ENCODE results near the gene BSG.

The BSG gene

GRCh38 chr19:591099-591958 is 18.9 kb downstream of the BSG start:
- no peaks in the 10 kb centered on the region for H3K9me3 ChIP-seq (ENCODE audit: severe bottlenecking)
- DNase-seq = no peak
- H3K27ac ChIP-seq = no peak overlapping the region
- no peaks in the 10 kb centered on the region for H3K36me3 ChIP-seq
- TF ChIP-seq, protein P1, sequence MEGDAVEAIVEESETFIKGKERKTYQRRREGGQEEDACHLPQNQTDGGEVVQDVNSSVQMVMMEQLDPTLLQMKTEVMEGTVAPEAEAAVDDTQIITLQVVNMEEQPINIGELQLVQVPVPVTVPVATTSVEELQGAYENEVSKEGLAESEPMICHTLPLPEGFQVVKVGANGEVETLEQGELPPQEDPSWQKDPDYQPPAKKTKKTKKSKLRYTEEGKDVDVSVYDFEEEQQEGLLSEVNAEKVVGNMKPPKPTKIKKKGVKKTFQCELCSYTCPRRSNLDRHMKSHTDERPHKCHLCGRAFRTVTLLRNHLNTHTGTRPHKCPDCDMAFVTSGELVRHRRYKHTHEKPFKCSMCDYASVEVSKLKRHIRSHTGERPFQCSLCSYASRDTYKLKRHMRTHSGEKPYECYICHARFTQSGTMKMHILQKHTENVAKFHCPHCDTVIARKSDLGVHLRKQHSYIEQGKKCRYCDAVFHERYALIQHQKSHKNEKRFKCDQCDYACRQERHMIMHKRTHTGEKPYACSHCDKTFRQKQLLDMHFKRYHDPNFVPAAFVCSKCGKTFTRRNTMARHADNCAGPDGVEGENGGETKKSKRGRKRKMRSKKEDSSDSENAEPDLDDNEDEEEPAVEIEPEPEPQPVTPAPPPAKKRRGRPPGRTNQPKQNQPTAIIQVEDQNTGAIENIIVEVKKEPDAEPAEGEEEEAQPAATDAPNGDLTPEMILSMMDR (IDR thresholded peaks at IDR 0.05; ENCODE audit: low read depth, low read length) = no peak
- peaks cover 58% of the 10 kb centered on the region for H3K27me3 ChIP-seq (ENCODE audit: insufficient read depth, low read depth, severe bottlenecking)
- H3K4me3 ChIP-seq (ENCODE audit: low read depth, low read length) = no peak overlapping the region

- DNase-seq = no peak
- no peak overlapping the region for H3K27ac ChIP-seq
- no peak overlapping the region for H3K4me3 ChIP-seq (ENCODE audit: low read depth, low read length)
- no peaks in the 10 kb centered on the region for H3K36me3 ChIP-seq
- TF ChIP-seq, protein P1 (IDR thresholded peaks at IDR 0.05; ENCODE audit: low read depth, low read length) = no peak
- H3K9me3 ChIP-seq (ENCODE audit: severe bottlenecking) = no peaks in the 10 kb centered on the region
- H3K27me3 ChIP-seq (ENCODE audit: insufficient read depth, low read depth, severe bottlenecking) = peaks cover 65% of the 10 kb centered on the region
These were observed 19.7 kb downstream of the BSG start for GRCh38 chr19:592101-592500.

DNA sequence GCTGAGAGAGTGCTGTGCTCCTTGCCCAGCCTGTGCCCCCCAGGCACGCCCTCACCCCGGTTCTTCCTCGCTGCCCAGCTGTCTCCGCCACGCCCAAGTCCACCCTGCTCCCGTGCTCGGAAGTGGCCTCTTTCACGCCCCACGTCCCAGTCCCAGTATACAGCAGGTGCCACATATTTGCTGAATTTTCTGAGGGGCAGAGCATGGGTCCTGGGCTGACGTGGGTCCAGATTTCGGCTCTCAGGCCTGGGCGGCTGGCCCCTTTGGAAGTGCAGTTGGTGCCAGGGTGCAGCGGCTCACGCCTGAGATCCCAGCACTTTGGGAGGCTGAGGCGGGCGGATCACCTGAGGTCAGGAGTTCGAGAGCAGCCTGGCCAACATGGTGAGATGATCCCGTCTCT is 20.7 kb downstream of the BSG start:
- Histone ChIP-seq H3K27ac (no peak overlapping the region), H3K36me3 (no peaks in the 10 kb centered on the region), H3K27me3 (ENCODE audit: insufficient read depth, low read depth, severe bottlenecking) (peaks cover 64% of the 10 kb centered on the region), H3K4me3 (ENCODE audit: low read depth, low read length) (no peak overlapping the region), H3K9me3 (ENCODE audit: severe bottlenecking) (peaks cover 3% of the 10 kb centered on the region)
- no peak for DNase-seq
- TF ChIP-seq, protein P1 (IDR thresholded peaks at IDR 0.05; ENCODE audit: low read depth, low read length) = no peak

- Histone ChIP-seq H3K27me3 (ENCODE audit: insufficient read depth, low read depth, severe bottlenecking) (peaks cover 63% of the 10 kb centered on the region), H3K27ac (no peak overlapping the region), H3K4me3 (ENCODE audit: low read depth, low read length) (no peak overlapping the region), H3K9me3 (ENCODE audit: severe bottlenecking) (peaks cover 3% of the 10 kb centered on the region), H3K36me3 (no peaks in the 10 kb centered on the region)
- DNase-seq = no peak
- TF ChIP-seq, protein P1 (IDR thresholded peaks at IDR 0.05; ENCODE audit: low read depth, low read length) = no peak
These were observed 21.1 kb downstream of the BSG start for GRCh38 chr19:593505-593904.

DNA sequence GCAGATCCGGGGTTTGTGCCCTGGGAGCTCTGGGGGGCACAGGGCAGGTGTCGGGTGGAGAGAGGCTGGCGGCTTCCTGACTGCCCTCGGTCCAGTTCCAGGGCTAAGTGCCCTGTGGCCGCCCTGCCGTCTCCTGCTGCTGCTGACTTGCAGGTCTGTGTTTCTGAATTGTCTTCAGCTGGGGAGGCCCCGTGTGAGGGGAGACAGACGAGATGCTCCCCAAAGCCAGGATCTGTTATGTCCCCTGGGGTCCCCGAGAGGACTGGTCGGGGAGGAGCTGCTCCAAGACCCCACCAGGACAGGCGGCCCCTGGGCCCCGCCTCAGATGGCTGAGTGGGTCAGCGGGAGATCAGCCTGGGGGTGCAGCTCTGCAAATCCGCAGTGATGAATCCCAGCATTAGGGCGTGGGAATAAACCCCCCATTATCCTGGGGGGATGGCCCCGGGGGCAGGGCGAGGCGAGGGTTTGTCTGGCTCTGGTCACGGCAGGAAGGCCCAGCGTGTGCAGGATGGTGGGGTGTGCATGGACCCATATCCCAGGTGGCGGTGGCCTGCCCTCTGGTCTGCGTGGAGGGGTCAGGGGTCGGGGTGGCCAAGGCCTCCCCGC is 22.0 kb downstream of the BSG start:
- peaks cover 55% of the 10 kb centered on the region for H3K27me3 ChIP-seq (ENCODE audit: insufficient read depth, low read depth, severe bottlenecking)

More for the DNA sequence above, 22.0 kb downstream of the BSG start:
- H3K36me3 ChIP-seq = no peaks in the 10 kb centered on the region
- TF ChIP-seq, protein P1 (IDR thresholded peaks at IDR 0.05; ENCODE audit: low read depth, low read length) = no peak
- no peak overlapping the region for H3K27ac ChIP-seq
- DNase-seq = no peak
- H3K4me3 ChIP-seq (ENCODE audit: low read depth, low read length) = no peak overlapping the region
- H3K9me3 ChIP-seq (ENCODE audit: severe bottlenecking) = peaks cover 3% of the 10 kb centered on the region

All from WERI-Rb-1 (cell line).